ENCODE measurements around the gene MYPN.

The MYPN gene

DNA sequence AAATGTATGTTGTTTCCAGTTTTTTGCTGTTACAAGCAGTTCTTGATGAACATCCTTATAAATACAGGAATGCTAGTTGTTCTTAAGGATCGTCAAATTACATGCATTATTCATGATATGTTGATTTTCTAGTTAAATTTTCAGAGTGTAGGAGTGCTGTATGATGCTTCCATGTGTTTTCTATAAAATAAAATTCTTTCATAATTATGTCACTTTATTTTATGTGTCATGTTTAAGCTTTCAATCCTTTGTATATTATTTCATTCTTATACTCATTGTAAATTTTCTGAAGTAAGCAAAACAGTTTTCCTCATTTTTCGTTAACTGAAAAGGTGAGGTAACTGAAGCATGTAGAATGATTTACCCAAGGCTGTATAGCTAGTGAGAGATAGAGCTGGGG is 16.8 kb upstream of the MYPN start:
- no peaks in the 10 kb centered on the region for H3K36me3 ChIP-seq (ENCODE audit: control insufficient read depth in 2 of 2, insufficient read depth in 1 of 2, low read length in 2 of 2)
- H3K4me3 ChIP-seq (ENCODE audit: low read depth, low read length), result no peak overlapping the region
- TF ChIP-seq, protein P1, sequence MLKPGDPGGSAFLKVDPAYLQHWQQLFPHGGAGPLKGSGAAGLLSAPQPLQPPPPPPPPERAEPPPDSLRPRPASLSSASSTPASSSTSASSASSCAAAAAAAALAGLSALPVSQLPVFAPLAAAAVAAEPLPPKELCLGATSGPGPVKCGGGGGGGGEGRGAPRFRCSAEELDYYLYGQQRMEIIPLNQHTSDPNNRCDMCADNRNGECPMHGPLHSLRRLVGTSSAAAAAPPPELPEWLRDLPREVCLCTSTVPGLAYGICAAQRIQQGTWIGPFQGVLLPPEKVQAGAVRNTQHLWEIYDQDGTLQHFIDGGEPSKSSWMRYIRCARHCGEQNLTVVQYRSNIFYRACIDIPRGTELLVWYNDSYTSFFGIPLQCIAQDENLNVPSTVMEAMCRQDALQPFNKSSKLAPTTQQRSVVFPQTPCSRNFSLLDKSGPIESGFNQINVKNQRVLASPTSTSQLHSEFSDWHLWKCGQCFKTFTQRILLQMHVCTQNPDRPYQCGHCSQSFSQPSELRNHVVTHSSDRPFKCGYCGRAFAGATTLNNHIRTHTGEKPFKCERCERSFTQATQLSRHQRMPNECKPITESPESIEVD (tag by site-specific recombination; IDR thresholded peaks at IDR 0.05), result 0 out of 2 replicates have a peak, but pooled peaks have one; percentile 14
- no peak for TF ChIP-seq ZNF677 (tag by site-specific recombination; IDR thresholded peaks at IDR 0.05)
- H3K27ac ChIP-seq (ENCODE audit: extremely low read depth, low read depth, low read length), result no peak overlapping the region
- H3K9me3 ChIP-seq (ENCODE audit: control insufficient read depth, insufficient read depth, low read depth, low read length), result no peaks in the 10 kb centered on the region
- peaks cover 3% of the 10 kb centered on the region for H3K4me1 ChIP-seq (ENCODE audit: control insufficient read depth, insufficient read depth, low read length)
- POLR2A ChIA-PET, result interaction anchor here (0.8 kb wide), 1 partner anchor 28 kb away, joined by 6 read pairs; no protein-coding TSS in a partner anchor
- CTCF ChIA-PET, result interaction anchor here (0.6 kb wide), 1 partner anchor 63 kb away, joined by 3 read pairs; no protein-coding TSS in a partner anchor

DNA sequence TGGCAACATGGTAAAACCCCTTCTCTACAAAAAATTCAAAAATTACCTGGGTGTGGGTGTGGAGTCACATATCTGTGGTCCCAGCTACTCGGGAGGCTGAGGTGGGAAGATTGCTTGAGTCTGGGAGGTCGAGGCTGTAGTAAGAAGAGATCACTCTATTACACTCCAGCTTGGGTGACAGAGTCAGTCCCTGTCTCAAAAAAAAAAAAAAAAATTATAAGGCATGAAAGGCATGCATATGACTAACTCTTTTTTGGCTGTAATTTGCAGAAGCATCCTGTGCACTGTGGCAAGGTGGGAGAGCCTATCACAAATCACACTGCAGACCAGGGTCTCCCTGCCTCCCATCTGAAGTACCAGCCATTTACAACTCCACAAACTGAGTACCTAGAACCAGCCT is 14.1 kb upstream of the MYPN start:
- H3K27ac ChIP-seq (ENCODE audit: extremely low read depth, low read depth, low read length), result no peak overlapping the region

GRCh38 chr10:68096913-68097516 is 12.3 kb upstream of the MYPN start:
- Histone ChIP-seq H3K9me3 (ENCODE audit: control insufficient read depth, insufficient read depth, low read depth, low read length) (no peaks in the 10 kb centered on the region), H3K36me3 (ENCODE audit: control insufficient read depth in 2 of 2, insufficient read depth in 1 of 2, low read length in 2 of 2) (no peaks in the 10 kb centered on the region), H3K4me1 (ENCODE audit: control insufficient read depth, insufficient read depth, low read length) (peaks cover 3% of the 10 kb centered on the region), H3K4me3 (ENCODE audit: low read depth, low read length) (no peak overlapping the region), H3K27ac (ENCODE audit: extremely low read depth, low read depth, low read length) (no peak overlapping the region)
- ChIA-PET POLR2A (interaction anchor here (0.6 to 1.3 kb wide), 4 partner anchors 10 to 252 kb away, joined by 3 to 6 read pairs (median 4); partner anchors contain the start of genes HNRNPH3 and SIRT1), CTCF (interaction anchor here (0.6 to 1.5 kb wide), 5 partner anchors 13 to 205 kb away, joined by 3 to 5 read pairs (median 3); no protein-coding TSS in a partner anchor)
- peak; percentile 68 for TF ChIP-seq ZNF366 (tag by site-specific recombination; conservative IDR thresholded peaks at IDR 0.05)
- no peak for TF ChIP-seq ZFP3 (tag by site-specific recombination; IDR thresholded peaks at IDR 0.05; ENCODE audit: low read depth)
- 0 out of 2 replicates have a peak, but pooled peaks have one; percentile 50 for TF ChIP-seq ZFP69B (tag by site-specific recombination; IDR thresholded peaks at IDR 0.05)
- peak; percentile 71; the same call in 1 of the 2 replicates for TF ChIP-seq BCL11A (tag by site-specific recombination; IDR thresholded peaks at IDR 0.05; ENCODE audit: low read depth)
- TF ChIP-seq HIC1 (tag by site-specific recombination; IDR thresholded peaks at IDR 0.05), result peak; percentile 91
- TF ChIP-seq KLF8 (tag by site-specific recombination; IDR thresholded peaks at IDR 0.05), result peak; percentile 75
- peak; percentile 58 for TF ChIP-seq IKZF3 (tag by site-specific recombination; IDR thresholded peaks at IDR 0.05)
- no peak for TF ChIP-seq HOXD13 (CRISPR knock-in tag; IDR thresholded peaks at IDR 0.05; ENCODE audit: borderline replicate concordance)
- TF ChIP-seq ZNF558 (tag by site-specific recombination; IDR thresholded peaks at IDR 0.05), result peak; percentile 56; the same call in 1 of the 2 replicates
- peak; percentile 41; the same call in 1 of the 2 replicates for TF ChIP-seq OSR2 (tag by site-specific recombination; IDR thresholded peaks at IDR 0.05)
- no peak for TF ChIP-seq MZF1 (tag by site-specific recombination; IDR thresholded peaks at IDR 0.05; ENCODE audit: borderline replicate concordance)
- TF ChIP-seq PRDM10 (tag by site-specific recombination; IDR thresholded peaks at IDR 0.05), result peak; percentile 48
- TF ChIP-seq ZNF184 (tag by site-specific recombination; IDR thresholded peaks at IDR 0.05), result peak; percentile 69; the same call in 1 of the 2 replicates

More for the DNA sequence above, 14.1 kb upstream of the MYPN start:
- peak; percentile 47; the same call in 1 of the 2 replicates for TF ChIP-seq ZNF362 (tag by site-specific recombination; IDR thresholded peaks at IDR 0.05)
- TF ChIP-seq EGR2 (tag by site-specific recombination; IDR thresholded peaks at IDR 0.05; ENCODE audit: low read depth), result no peak
- no peak for TF ChIP-seq MZF1 (tag by site-specific recombination; IDR thresholded peaks at IDR 0.05; ENCODE audit: borderline replicate concordance)
- no peak for TF ChIP-seq ZNF202 (tag by site-specific recombination; IDR thresholded peaks at IDR 0.05; ENCODE audit: borderline replicate concordance)
- POLR2A ChIA-PET, result interaction anchor here (0.5 kb wide), 1 partner anchor 558 kb away, joined by 4 read pairs; no protein-coding TSS in a partner anchor
- CTCF ChIA-PET, result interaction anchor here (0.6 to 1.4 kb wide), 5 partner anchors 12 to 330 kb away, joined by 3 to 9 read pairs (median 4); no protein-coding TSS in a partner anchor
- Histone ChIP-seq H3K4me1 (ENCODE audit: control insufficient read depth, insufficient read depth, low read length) (peaks cover 3% of the 10 kb centered on the region), H3K9me3 (ENCODE audit: control insufficient read depth, insufficient read depth, low read depth, low read length) (no peaks in the 10 kb centered on the region), H3K4me3 (ENCODE audit: low read depth, low read length) (no peak overlapping the region), H3K36me3 (ENCODE audit: control insufficient read depth in 2 of 2, insufficient read depth in 1 of 2, low read length in 2 of 2) (no peaks in the 10 kb centered on the region)
